Stimulated activated CD8-positive, alpha-beta memory T cell treated with anti-CD3 and anti-CD28 coated beads, Interleukin-4, amount 100 ng/mL, for 24 hours (primary cell): ENCODE results near the gene DCD.

ENCODE experiments used
- DNase-seq: peaks from one replicate; pipeline ENCODE4 v3.0.0-alpha.2; 2020; ENCODE audit warnings: low read depth

DCD gene

DNA sequence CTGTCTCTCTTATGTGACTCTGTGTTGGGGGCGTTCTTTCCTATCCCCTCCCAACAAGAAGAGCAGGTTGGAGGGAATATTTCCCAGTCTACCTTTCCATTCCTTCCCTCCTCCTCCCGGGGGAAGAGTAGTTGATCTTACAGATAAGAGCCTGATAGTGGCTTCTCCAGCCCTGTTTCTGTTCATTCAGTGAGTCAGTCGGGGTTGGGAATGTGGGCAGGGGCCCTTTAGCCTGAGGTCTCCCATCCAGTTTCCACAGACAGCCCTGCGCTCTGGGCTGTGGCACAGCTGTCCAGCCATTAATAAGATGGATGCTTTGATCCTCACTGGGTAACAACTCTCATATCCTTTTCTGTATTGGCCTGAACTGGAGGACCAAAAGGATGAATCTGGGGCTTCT lies 41.6 kb downstream of the DCD start:
- DNase-seq, result no peak

- DNase-seq, result no peak
Measured at GRCh38 chr12:54605138-54605970, 42.8 kb downstream of the DCD start.

GRCh38 chr12:54604436-54604835 lies 43.7 kb downstream of the DCD start:
- no peak for DNase-seq

- DNase-seq, result no peak
Measured at GRCh38 chr12:54603872-54604271, 44.3 kb downstream of the DCD start.

DNA sequence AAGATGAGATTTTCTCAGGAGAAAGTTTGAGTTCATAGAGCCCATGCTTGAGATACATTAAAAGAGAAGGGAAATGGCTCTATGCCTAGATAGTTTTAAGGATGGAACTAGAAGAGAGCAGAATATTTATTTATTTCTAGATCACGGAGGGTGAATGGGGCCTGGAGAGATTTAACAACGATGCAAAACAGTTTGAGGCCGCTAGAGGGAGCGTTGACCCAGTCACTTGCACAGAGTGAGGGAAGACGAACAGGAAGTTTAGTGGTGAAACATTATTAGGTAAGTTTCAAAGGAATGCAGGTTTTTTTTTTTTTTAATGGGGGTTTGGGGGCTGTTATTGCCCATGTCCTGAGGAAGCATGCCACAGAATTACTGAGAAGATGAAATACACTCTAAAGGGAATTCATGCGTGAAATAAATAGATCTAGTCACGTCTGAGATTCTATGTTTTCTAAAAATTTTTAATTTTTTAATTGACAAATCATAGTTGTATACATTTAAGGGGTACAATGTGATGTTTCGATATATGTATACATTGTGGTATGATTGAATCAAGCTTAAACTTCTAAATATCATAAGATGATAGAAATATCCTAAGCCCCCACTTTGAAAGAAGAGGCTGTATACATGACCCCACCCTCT lies 44.9 kb downstream of the DCD start:
- peak; percentile 40 for DNase-seq

GRCh38 chr12:54602661-54603060 lies 45.5 kb downstream of the DCD start:
- no peak for DNase-seq

GRCh38 chr12:54601841-54602240 lies 46.3 kb downstream of the DCD start:
- DNase-seq, result no peak

DNA sequence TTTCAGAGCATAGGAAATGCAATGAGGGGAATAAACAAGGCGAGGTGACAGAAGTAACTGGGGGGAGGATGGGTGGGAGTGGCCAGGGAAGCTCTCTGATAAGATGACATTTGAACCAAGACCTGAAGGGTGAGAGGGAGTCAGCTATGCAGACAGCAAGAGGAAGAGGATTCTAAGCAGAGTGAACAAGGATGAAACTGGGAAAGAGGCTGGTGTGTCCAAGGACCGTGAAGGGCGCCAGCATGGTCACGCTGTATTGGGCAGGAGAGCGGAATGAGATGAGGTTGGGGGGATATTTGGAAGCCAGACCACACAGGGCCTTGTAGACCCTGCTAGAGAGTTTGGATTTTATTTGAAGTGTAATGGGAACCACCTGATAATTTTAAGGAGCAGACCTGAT lies 49.2 kb downstream of the DCD start:
- DNase-seq, result no peak

DNA sequence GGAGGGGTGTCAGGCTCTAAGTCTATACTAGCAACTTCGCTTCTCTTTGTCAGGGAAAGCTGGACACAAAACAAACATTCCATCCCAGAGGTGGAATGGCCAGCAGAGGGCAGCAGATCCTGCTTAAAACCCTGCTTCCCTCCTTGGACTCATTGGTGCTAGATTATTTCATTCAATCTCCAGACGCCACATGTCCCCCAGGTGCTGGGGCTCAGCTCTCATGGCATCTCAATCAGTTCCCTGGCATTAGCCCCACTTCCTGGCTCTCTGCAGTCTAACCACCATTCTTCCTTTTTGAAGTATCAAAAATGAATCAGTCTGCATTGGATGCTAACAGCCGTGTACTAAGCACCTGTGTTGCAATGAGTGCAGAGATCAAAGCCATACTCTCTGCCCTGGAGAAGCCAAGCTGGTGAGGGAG lies 51.6 kb downstream of the DCD start:
- DNase-seq, result peak; percentile 23

DNA sequence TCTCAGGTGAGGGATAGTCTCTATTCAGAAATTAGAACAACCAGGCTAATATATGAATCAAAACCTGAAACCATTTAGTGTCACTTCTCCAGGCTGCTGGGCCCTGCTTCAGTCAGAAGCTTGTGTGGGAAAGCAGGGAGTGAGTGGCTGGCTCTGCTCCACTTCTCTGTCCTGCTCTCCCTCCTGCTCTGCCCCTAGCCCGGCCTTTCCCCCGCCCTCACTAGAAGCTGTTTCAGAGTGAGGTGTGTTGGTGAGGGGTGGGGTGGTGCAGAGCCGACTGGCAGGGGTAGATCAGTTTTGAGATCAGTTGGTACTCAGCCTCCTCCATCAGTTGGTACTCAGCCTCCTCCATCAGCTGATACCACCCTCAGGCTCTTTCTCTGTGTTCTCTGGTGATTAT lies 52.7 kb downstream of the DCD start:
- no peak for DNase-seq
